PC-9 (cell line): ENCODE measurements around the gene FBXO7. TPM values are rescaled to one million over a fixed set of nuclear protein-coding genes. Genes with fewer than 3 reads are reported as not detected.

Experiments
- BruUV-seq: library from RNA; stranded (reverse); fragments of 400-500 nt; replicated peaks from 2 replicates; lab custom pipeline; 2021; lab: Mats Ljungman, UMichigan
- CTCF ChIA-PET: fragments of 300-600 bp; sonication (Branson Sonifier 250); formaldehyde crosslinking; loops from one replicate; lab custom pipeline; 2022; ENCODE audit warnings: antibody characterized with exemption; lab: Charles Lee
- POLR2A ChIA-PET: fragments of 300-600 bp; sonication (Branson Sonifier 250); formaldehyde crosslinking; loops from one replicate; lab custom pipeline; 2022; ENCODE audit warnings: antibody characterized with exemption; ENCODE audit not compliant: unreplicated experiment; lab: Charles Lee
- DNase-seq, 2 experiments: peaks; one replicate each; pipeline versions ENCODE4 v3.0.0 to v3.0.0-alpha.2; 2015 to 2022; ENCODE audit warnings: mixed read lengths in 1 of 2
- H2AFZ ChIP-seq: fragments of 200-600 bp; sonication (generic); 2 replicates; pipeline ENCODE4 v1.8.1; 2017; ENCODE audit warnings: antibody characterized with exemption
- H3F3A ChIP-seq: fragments of 200-600 bp; sonication (generic); 2 replicates; pipeline ENCODE4 v1.8.1; 2017; ENCODE audit warnings: antibody characterized with exemption, mild to moderate bottlenecking, low read depth; ENCODE audit not compliant: insufficient read depth
- H3K27ac ChIP-seq: fragments of 200-600 bp; sonication (generic); 2 replicates; pipeline ENCODE4 v1.6.1; 2016; ENCODE audit warnings: mixed run types
- H3K27me3 ChIP-seq: fragments of 200-600 bp; sonication (generic); 2 replicates; pipeline ENCODE4 v1.6.1; 2016; ENCODE audit warnings: low read depth, mixed run types; ENCODE audit not compliant: insufficient read depth
- H3K36me3 ChIP-seq: fragments of 200-600 bp; sonication (generic); 2 replicates; pipeline ENCODE4 v1.6.1; 2016; ENCODE audit warnings: low read depth, mixed run types
- H3K4me1 ChIP-seq: fragments of 200-600 bp; sonication (generic); replicated peaks from 2 replicates; pipeline ENCODE4 v1.6.1; 2016; ENCODE audit warnings: mixed run types; ENCODE audit not compliant: insufficient read depth
- H3K4me2 ChIP-seq: fragments of 200-600 bp; sonication (generic); 2 replicates; pipeline ENCODE4 v1.6.1; 2017; ENCODE audit warnings: mixed run types
- H3K4me3 ChIP-seq: fragments of 200-600 bp; sonication (generic); 2 replicates; pipeline ENCODE4 v1.6.1; 2016; ENCODE audit warnings: mixed run types
- H3K79me2 ChIP-seq: fragments of 200-600 bp; sonication (generic); 2 replicates; pipeline ENCODE4 v1.6.1; 2017; ENCODE audit warnings: low read depth, mixed run types
- H3K9me2 ChIP-seq: fragments of 200-600 bp; sonication (generic); 2 replicates; pipeline ENCODE4 v1.8.1; 2017; ENCODE audit warnings: mild to moderate bottlenecking; ENCODE audit not compliant: insufficient read depth
- H3K9me3 ChIP-seq: fragments of 200-600 bp; sonication (generic); 2 replicates; pipeline ENCODE4 v1.8.1; 2016; ENCODE audit warnings: low read depth; ENCODE audit not compliant: insufficient read depth
- H4K20me1 ChIP-seq: fragments of 200-600 bp; sonication (generic); 2 replicates; pipeline ENCODE4 v1.8.1; 2017; ENCODE audit not compliant: insufficient read depth
- CTCF ChIP-seq: fragments of 200-600 bp; sonication (generic); conservative IDR thresholded peaks from 2 replicates; pipeline ENCODE4 v1.6.1; 2017; ENCODE audit warnings: mixed run types, antibody characterized with exemption, mild to moderate bottlenecking, moderate library complexity
- EZH2 ChIP-seq: fragments of 200-600 bp; sonication (generic); IDR thresholded peaks from 2 replicates; pipeline ENCODE4 v1.8.0; 2017; ENCODE audit warnings: antibody characterized with exemption, low read depth
- intact Hi-C: fragments of 100-400 bp; cut with micrococcal nuclease; formaldehyde crosslinking; loops from one replicate; pipeline ENCODE4 v1.10.0; 2022; ENCODE audit not compliant: unreplicated experiment
- total RNA-seq: library from RNA; stranded (reverse); gene quantifications from 2 replicates; pipeline ENCODE4 v1.2.3, GENCODE V29; 2021

The FBXO7 gene
- total RNA-seq, 1 experiment from 2014 or later = 81.9 TPM

GRCh38 chr22:32490279-32490678 is 15.7 kb downstream of the FBXO7 start:
- Histone ChIP-seq H3K27ac (no peak overlapping the region), H3K4me1 (no peaks in the 10 kb centered on the region), H3K79me2 (peaks cover 4% of the 10 kb centered on the region; the same call in 1 of the 2 replicates), H3K9me3 (no peaks in the 10 kb centered on the region), H3K4me3 (no peak overlapping the region), H3F3A (no peaks in the 10 kb centered on the region), H4K20me1 (peaks cover 8% of the 10 kb centered on the region), H3K36me3 (peaks cover 57% of the 10 kb centered on the region), H2AFZ (no peak overlapping the region), H3K4me2 (no peak overlapping the region), H3K27me3 (no peaks in the 10 kb centered on the region), H3K9me2 (no peaks in the 10 kb centered on the region)
- no peak for DNase-seq
- intact Hi-C loops = no loop called here
- BruUV-seq = no TSS peak
- CTCF ChIA-PET = no interaction called here
- POLR2A ChIA-PET = interaction anchor here (0.6 kb wide), 1 partner anchor 679 kb away, joined by 9 read pairs; no protein-coding TSS in a partner anchor
- no peak for TF ChIP-seq EZH2
- no peak for TF ChIP-seq CTCF

GRCh38 chr22:32492111-32492510 is 17.5 kb downstream of the FBXO7 start:
- Histone ChIP-seq H2AFZ (no peak overlapping the region), H3K4me3 (no peak overlapping the region), H3K9me2 (no peaks in the 10 kb centered on the region), H3K36me3 (peaks cover 56% of the 10 kb centered on the region), H3F3A (no peaks in the 10 kb centered on the region), H3K79me2 (no peaks in the 10 kb centered on the region), H3K27me3 (no peaks in the 10 kb centered on the region), H4K20me1 (peaks cover 7% of the 10 kb centered on the region), H3K27ac (no peak overlapping the region), H3K4me2 (no peak overlapping the region), H3K4me1 (no peaks in the 10 kb centered on the region), H3K9me3 (no peaks in the 10 kb centered on the region)
- TF ChIP-seq CTCF = no peak
- no peak for TF ChIP-seq EZH2
- ChIA-PET POLR2A (no interaction called here), CTCF (no interaction called here)
- no TSS peak for BruUV-seq
- intact Hi-C loops = no loop called here
- no peak for DNase-seq

- Histone ChIP-seq H3K9me2 (no peaks in the 10 kb centered on the region), H3K9me3 (no peaks in the 10 kb centered on the region), H3K36me3 (peaks cover 62% of the 10 kb centered on the region), H3F3A (no peaks in the 10 kb centered on the region), H3K4me3 (no peak overlapping the region), H2AFZ (no peak overlapping the region), H3K79me2 (no peaks in the 10 kb centered on the region), H3K4me1 (no peaks in the 10 kb centered on the region), H3K4me2 (no peak overlapping the region), H4K20me1 (peaks cover 3% of the 10 kb centered on the region; the same call in 1 of the 2 replicates), H3K27ac (no peak overlapping the region), H3K27me3 (no peaks in the 10 kb centered on the region)
- TF ChIP-seq EZH2 (no peak), CTCF (no peak)
- BruUV-seq = no TSS peak
- ChIA-PET CTCF (no interaction called here), POLR2A (no interaction called here)
- DNase-seq = no peak
- intact Hi-C loops = no loop called here
Observed at GRCh38 chr22:32493551-32493950, 18.9 kb downstream of the FBXO7 start.
